CD1c-positive myeloid dendritic cell (primary cell): ENCODE data around the gene S100A13.
A peak's percentile ranks its signal among the peaks of the same experiment; 100 is the strongest.
"Not testable (repeated sequence)": the region's sequence is repeated elsewhere in the genome, so short reads cannot be mapped to it uniquely, and the experiment has no call there.

ENCODE experiments used
- DNase-seq: peaks from one replicate; pipeline ENCODE4 v3.0.0-alpha.2; 2016; ENCODE audit errors: extremely low spot score

S100A13 gene

GRCh38 chr1:153626904-153627714, at the start of gene S100A13:
TSS of gene S100A13 (minus strand) at chr1:153627505. CDS start at chr1:153626472, 1,033 bp downstream.
- DNase-seq, result peak; percentile 35

GRCh38 chr1:153673511-153673910, 46.2 kb upstream of the S100A13 start:
- no peak for DNase-seq

- DNase-seq, result not testable (repeated sequence)
Measured at GRCh38 chr1:153671628-153672353, 44.5 kb upstream of the S100A13 start.

GRCh38 chr1:153670859-153671627, 43.7 kb upstream of the S100A13 start, which contains the start of gene ILF2:
TSS of gene ILF2 (minus strand) at chr1:153670993. CDS start at chr1:153670922, 71 bp downstream.
- peak; percentile 100 for DNase-seq

- no peak for DNase-seq
Measured at GRCh38 chr1:153670257-153670858, 43.1 kb upstream of the S100A13 start.

- no peak for DNase-seq
Measured at GRCh38 chr1:153669606-153670005, 42.3 kb upstream of the S100A13 start.

- DNase-seq, result not testable (repeated sequence)
Measured at GRCh38 chr1:153668672-153669071, 41.4 kb upstream of the S100A13 start.

GRCh38 chr1:153667439-153667838, 40.1 kb upstream of the S100A13 start:
- DNase-seq, result no peak

GRCh38 chr1:153663211-153663610, 35.9 kb upstream of the S100A13 start:
- no peak for DNase-seq

GRCh38 chr1:153662269-153662668, 35.0 kb upstream of the S100A13 start:
- no peak for DNase-seq

GRCh38 chr1:153661111-153661708, 33.9 kb upstream of the S100A13 start:
- no peak for DNase-seq

GRCh38 chr1:153659656-153660055, 32.4 kb upstream of the S100A13 start:
- no peak for DNase-seq

- DNase-seq, result no peak
Measured at GRCh38 chr1:153659175-153659534, 31.9 kb upstream of the S100A13 start.

- DNase-seq, result peak; percentile 94
Measured at GRCh38 chr1:153658400-153659174, 31.3 kb upstream of the S100A13 start, which contains the start of gene SNAPIN. TSS of gene SNAPIN (plus strand) at chr1:153658703. CDS start at chr1:153658744, 41 bp downstream.

GRCh38 chr1:153655333-153655732, 28.0 kb upstream of the S100A13 start:
- DNase-seq, result no peak

- DNase-seq, result peak; percentile 68
Measured at GRCh38 chr1:153652805-153653500, 25.6 kb upstream of the S100A13 start.

GRCh38 chr1:153651771-153652170, 24.5 kb upstream of the S100A13 start:
- DNase-seq, result no peak

GRCh38 chr1:153649863-153650235, 22.5 kb upstream of the S100A13 start:
- no peak for DNase-seq

- DNase-seq, result no peak
Measured at GRCh38 chr1:153649137-153649862, 22.0 kb upstream of the S100A13 start.
